GM23338 (cell line): ENCODE results near the gene G6PC2.

Source experiments
- EZH2 ChIP-seq: fragments of 200-600 bp; sonication (generic); IDR thresholded peaks from one replicate; pipeline ENCODE4 v1.8.0; 2017; ENCODE audit warnings: antibody characterized with exemption, mild to moderate bottlenecking, low read depth; ENCODE audit not compliant: unreplicated experiment
- POLR2AphosphoS5 ChIP-seq: IDR thresholded peaks from 2 replicates; pipeline ENCODE4 v1.6.1; 2016; ENCODE audit warnings: antibody characterized with exemption, low read depth
- ZNF114 ChIP-seq: fragments of 250-450 bp; sonication (Bioruptor Pico); IDR thresholded peaks from 2 replicates; pipeline ENCODE4 v1.5.0; 2020; ENCODE audit warnings: mild to moderate bottlenecking, moderate library complexity
- TF ChIP-seq, protein P1 (sequence below), 2 experiments: fragments of 200-600 bp in 1 of 2; sonication (generic) in 1 of 2; conservative IDR thresholded peaks; 2 replicates each; pipeline versions ENCODE4 v1.5.1 to v1.6.1; 2016 to 2017; ENCODE audit warnings: antibody characterized with exemption in 2 of 2, low read depth in 2 of 2, mild to moderate bottlenecking in 2 of 2, moderate library complexity in 1 of 2
- TF ChIP-seq, protein P2 (sequence below): IDR thresholded peaks from one replicate; pipeline ENCODE4 v1.6.1; 2018; ENCODE audit warnings: antibody characterized with exemption; ENCODE audit not compliant: unreplicated experiment
- TF ChIP-seq, protein P3 (sequence below): IDR thresholded peaks from 2 replicates; pipeline ENCODE4 v1.6.1; 2016; ENCODE audit warnings: antibody characterized with exemption

DNA sequence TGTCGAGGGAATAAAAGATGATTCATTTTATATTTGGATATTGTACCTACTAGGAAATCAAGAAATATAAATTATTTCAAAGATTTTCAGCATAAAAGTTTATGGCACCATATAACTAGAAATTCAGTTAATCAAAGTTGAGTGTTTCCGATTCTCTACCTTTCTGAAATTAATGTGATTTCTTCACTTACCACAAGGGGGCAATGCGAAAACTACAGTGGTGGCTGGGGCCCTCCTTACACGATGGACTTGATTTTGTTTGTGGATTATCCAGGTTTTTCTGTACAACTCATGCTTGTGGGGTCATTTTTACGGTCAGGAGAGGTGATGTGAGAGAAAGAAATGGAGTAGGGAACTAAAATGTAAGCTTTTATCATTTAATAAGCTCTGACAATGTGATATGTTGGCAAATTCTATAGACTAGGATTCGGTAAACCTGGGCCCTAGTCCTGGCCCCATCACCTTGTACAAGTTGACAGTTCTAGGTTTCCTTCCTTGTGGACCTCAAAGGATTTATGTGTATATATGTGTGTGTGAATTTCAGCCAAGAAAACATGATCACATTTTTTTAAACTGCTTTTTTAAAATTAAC is 47.6 kb downstream of the G6PC2 start:
- TF ChIP-seq, protein P1, sequence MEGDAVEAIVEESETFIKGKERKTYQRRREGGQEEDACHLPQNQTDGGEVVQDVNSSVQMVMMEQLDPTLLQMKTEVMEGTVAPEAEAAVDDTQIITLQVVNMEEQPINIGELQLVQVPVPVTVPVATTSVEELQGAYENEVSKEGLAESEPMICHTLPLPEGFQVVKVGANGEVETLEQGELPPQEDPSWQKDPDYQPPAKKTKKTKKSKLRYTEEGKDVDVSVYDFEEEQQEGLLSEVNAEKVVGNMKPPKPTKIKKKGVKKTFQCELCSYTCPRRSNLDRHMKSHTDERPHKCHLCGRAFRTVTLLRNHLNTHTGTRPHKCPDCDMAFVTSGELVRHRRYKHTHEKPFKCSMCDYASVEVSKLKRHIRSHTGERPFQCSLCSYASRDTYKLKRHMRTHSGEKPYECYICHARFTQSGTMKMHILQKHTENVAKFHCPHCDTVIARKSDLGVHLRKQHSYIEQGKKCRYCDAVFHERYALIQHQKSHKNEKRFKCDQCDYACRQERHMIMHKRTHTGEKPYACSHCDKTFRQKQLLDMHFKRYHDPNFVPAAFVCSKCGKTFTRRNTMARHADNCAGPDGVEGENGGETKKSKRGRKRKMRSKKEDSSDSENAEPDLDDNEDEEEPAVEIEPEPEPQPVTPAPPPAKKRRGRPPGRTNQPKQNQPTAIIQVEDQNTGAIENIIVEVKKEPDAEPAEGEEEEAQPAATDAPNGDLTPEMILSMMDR (conservative IDR thresholded peaks at IDR 0.05; ENCODE audit: low read depth in 2 of 2), result peak; percentile 73 to 89
- TF ChIP-seq POLR2AphosphoS5, result no peak
- TF ChIP-seq, protein P2, sequence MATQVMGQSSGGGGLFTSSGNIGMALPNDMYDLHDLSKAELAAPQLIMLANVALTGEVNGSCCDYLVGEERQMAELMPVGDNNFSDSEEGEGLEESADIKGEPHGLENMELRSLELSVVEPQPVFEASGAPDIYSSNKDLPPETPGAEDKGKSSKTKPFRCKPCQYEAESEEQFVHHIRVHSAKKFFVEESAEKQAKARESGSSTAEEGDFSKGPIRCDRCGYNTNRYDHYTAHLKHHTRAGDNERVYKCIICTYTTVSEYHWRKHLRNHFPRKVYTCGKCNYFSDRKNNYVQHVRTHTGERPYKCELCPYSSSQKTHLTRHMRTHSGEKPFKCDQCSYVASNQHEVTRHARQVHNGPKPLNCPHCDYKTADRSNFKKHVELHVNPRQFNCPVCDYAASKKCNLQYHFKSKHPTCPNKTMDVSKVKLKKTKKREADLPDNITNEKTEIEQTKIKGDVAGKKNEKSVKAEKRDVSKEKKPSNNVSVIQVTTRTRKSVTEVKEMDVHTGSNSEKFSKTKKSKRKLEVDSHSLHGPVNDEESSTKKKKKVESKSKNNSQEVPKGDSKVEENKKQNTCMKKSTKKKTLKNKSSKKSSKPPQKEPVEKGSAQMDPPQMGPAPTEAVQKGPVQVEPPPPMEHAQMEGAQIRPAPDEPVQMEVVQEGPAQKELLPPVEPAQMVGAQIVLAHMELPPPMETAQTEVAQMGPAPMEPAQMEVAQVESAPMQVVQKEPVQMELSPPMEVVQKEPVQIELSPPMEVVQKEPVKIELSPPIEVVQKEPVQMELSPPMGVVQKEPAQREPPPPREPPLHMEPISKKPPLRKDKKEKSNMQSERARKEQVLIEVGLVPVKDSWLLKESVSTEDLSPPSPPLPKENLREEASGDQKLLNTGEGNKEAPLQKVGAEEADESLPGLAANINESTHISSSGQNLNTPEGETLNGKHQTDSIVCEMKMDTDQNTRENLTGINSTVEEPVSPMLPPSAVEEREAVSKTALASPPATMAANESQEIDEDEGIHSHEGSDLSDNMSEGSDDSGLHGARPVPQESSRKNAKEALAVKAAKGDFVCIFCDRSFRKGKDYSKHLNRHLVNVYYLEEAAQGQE, result no peak
- no peak for TF ChIP-seq EZH2
- TF ChIP-seq, protein P3, sequence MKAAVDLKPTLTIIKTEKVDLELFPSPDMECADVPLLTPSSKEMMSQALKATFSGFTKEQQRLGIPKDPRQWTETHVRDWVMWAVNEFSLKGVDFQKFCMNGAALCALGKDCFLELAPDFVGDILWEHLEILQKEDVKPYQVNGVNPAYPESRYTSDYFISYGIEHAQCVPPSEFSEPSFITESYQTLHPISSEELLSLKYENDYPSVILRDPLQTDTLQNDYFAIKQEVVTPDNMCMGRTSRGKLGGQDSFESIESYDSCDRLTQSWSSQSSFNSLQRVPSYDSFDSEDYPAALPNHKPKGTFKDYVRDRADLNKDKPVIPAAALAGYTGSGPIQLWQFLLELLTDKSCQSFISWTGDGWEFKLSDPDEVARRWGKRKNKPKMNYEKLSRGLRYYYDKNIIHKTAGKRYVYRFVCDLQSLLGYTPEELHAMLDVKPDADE, result no peak
- TF ChIP-seq ZNF114 (CRISPR knock-in tag), result no peak
